Erythroblast (primary cell): ENCODE measurements around the gene PITPNB.

Experiments used
- GATA1 ChIP-seq: IDR thresholded peaks from 2 replicates; pipeline ENCODE4 v1.6.1; 2011; ENCODE audit warnings: low read depth, mild to moderate bottlenecking, control low read depth, low read length, moderate library complexity
- POLR2A ChIP-seq: IDR thresholded peaks from 2 replicates; pipeline ENCODE4 v1.6.1; 2011; ENCODE audit warnings: mild to moderate bottlenecking, low read length

GRCh38 chr22:27875951-27876350 is 43.1 kb downstream of the PITPNB start:
- TF ChIP-seq POLR2A = no peak
- TF ChIP-seq GATA1 = no peak
